ENCODE results near the gene GSS. TPM values are rescaled to one million over a fixed set of nuclear protein-coding genes. Genes with fewer than 3 reads are reported as not detected.

Gene GSS
- total and polyA plus RNA-seq, 2 donors from 2014 or later = 54.9 to 71.5 TPM

GRCh38 chr20:34922654-34923381 lies 32.8 kb downstream of the GSS start:
- Histone ChIP-seq H3K4me1 (ENCODE audit: control insufficient read depth in 2 of 3, insufficient read depth in 2 of 3, low read depth in 1 of 3, low read length in 3 of 3) (peaks cover 0 to 6% (median 0%) of the 10 kb centered on the region in 3 donors), H3K9me3 (ENCODE audit: control insufficient read depth in 2 of 3, insufficient read depth in 1 of 3, low read length in 3 of 3) (no peaks in the 10 kb centered on the region), H3K36me3 (ENCODE audit: control insufficient read depth in 2 of 3, insufficient read depth in 3 of 3, low read length in 3 of 3) (peaks cover 0 to 72% (median 35%) of the 10 kb centered on the region in 3 donors), H3K4me3 (ENCODE audit: low read length in 3 of 3) (no peak overlapping the region), H3K9ac (ENCODE audit: low read length in 3 of 3) (no peak overlapping the region), H3K27me3 (ENCODE audit: control insufficient read depth, insufficient read depth, low read length) (no peaks in the 10 kb centered on the region), H3K27ac (ENCODE audit: low read depth in 2 of 2, low read length in 2 of 2) (no peak overlapping the region)
- intact Hi-C loops (cut with DNase I) = no loop called here
- TF ChIP-seq CTCF (IDR thresholded peaks at IDR 0.05; ENCODE audit: borderline replicate concordance, extremely low read depth, insufficient read depth) = no peak
- FAIRE-seq = no peak
- no peak for DNase-seq

GRCh38 chr20:34921436-34921835 lies 34.2 kb downstream of the GSS start:
- no peak overlapping the region for H3K27ac ChIP-seq (ENCODE audit: low read depth in 2 of 2, low read length in 2 of 2)
- H3K9me3 ChIP-seq (ENCODE audit: control insufficient read depth in 2 of 3, insufficient read depth in 1 of 3, low read length in 3 of 3) = no peaks in the 10 kb centered on the region
- no peak overlapping the region for H3K9ac ChIP-seq (ENCODE audit: low read length in 3 of 3)
- intact Hi-C loops (cut with DNase I) = no loop called here
- H3K4me3 ChIP-seq (ENCODE audit: low read length in 3 of 3) = no peak overlapping the region
- peaks cover 0 to 60% (median 25%) of the 10 kb centered on the region in 3 donors for H3K36me3 ChIP-seq (ENCODE audit: control insufficient read depth in 2 of 3, insufficient read depth in 3 of 3, low read length in 3 of 3)
- FAIRE-seq = no peak
- peaks cover 0 to 6% (median 0%) of the 10 kb centered on the region in 3 donors for H3K4me1 ChIP-seq (ENCODE audit: control insufficient read depth in 2 of 3, insufficient read depth in 2 of 3, low read depth in 1 of 3, low read length in 3 of 3)
- H3K27me3 ChIP-seq (ENCODE audit: control insufficient read depth, insufficient read depth, low read length) = no peaks in the 10 kb centered on the region
- no peak for DNase-seq
- no peak for TF ChIP-seq CTCF (IDR thresholded peaks at IDR 0.05; ENCODE audit: borderline replicate concordance, extremely low read depth, insufficient read depth)

GRCh38 chr20:34920055-34920454 lies 35.6 kb downstream of the GSS start:
- Histone ChIP-seq H3K4me3 (ENCODE audit: low read length in 3 of 3) (no peak overlapping the region), H3K27ac (ENCODE audit: low read depth in 2 of 2, low read length in 2 of 2) (no peak overlapping the region), H3K36me3 (ENCODE audit: control insufficient read depth in 2 of 3, insufficient read depth in 3 of 3, low read length in 3 of 3) (peaks cover 0 to 47% (median 19%) of the 10 kb centered on the region in 3 donors), H3K9ac (ENCODE audit: low read length in 3 of 3) (no peak overlapping the region), H3K27me3 (ENCODE audit: control insufficient read depth, insufficient read depth, low read length) (no peaks in the 10 kb centered on the region), H3K4me1 (ENCODE audit: control insufficient read depth in 2 of 3, insufficient read depth in 2 of 3, low read depth in 1 of 3, low read length in 3 of 3) (peaks cover 0 to 6% (median 0%) of the 10 kb centered on the region in 3 donors), H3K9me3 (ENCODE audit: control insufficient read depth in 2 of 3, insufficient read depth in 1 of 3, low read length in 3 of 3) (no peaks in the 10 kb centered on the region)
- DNase-seq = no peak
- intact Hi-C loops (cut with DNase I) = no loop called here
- TF ChIP-seq CTCF (IDR thresholded peaks at IDR 0.05; ENCODE audit: borderline replicate concordance, extremely low read depth, insufficient read depth) = no peak
- FAIRE-seq = no peak
